GM23248 (cell line): ENCODE data around the gene MYEF2. TPM values are rescaled to one million over a fixed set of nuclear protein-coding genes. Genes with fewer than 3 reads are reported as not detected.

Experiments used
- DNase-seq: peaks from one replicate; pipeline ENCODE4 v3.0.0-alpha.2; 2015
- H2AFZ ChIP-seq: fragments of 200-600 bp; sonication (generic); 2 replicates; pipeline ENCODE4 v1.6.1; 2016; ENCODE audit warnings: antibody characterized with exemption
- H3F3A ChIP-seq: fragments of 200-600 bp; sonication (generic); 2 replicates; pipeline ENCODE4 v1.6.1; 2016; ENCODE audit warnings: mild to moderate bottlenecking, antibody characterized with exemption, mixed run types; ENCODE audit not compliant: insufficient read depth
- H3K27ac ChIP-seq: fragments of 200-600 bp; sonication (generic); 2 replicates; pipeline ENCODE4 v1.5.1; 2016; ENCODE audit warnings: mild to moderate bottlenecking
- H3K27me3 ChIP-seq: fragments of 200-600 bp; sonication (generic); replicated peaks from 2 replicates; pipeline ENCODE4 v1.6.1; 2016; ENCODE audit warnings: mild to moderate bottlenecking; ENCODE audit not compliant: insufficient read depth
- H3K36me3 ChIP-seq: fragments of 200-600 bp; sonication (generic); 2 replicates; pipeline ENCODE4 v1.6.1; 2016; ENCODE audit warnings: low read depth, mild to moderate bottlenecking
- H3K4me1 ChIP-seq: fragments of 200-600 bp; sonication (generic); 2 replicates; pipeline ENCODE4 v1.6.1; 2016; ENCODE audit warnings: mild to moderate bottlenecking; ENCODE audit not compliant: insufficient read depth
- H3K4me2 ChIP-seq: fragments of 200-600 bp; sonication (generic); one replicate; pipeline ENCODE4 v1.6.1; 2016; ENCODE audit warnings: mild to moderate bottlenecking; ENCODE audit not compliant: unreplicated experiment
- H3K4me3 ChIP-seq: fragments of 200-600 bp; sonication (generic); 2 replicates; pipeline ENCODE4 v1.5.1; 2016; ENCODE audit warnings: mild to moderate bottlenecking
- H3K79me2 ChIP-seq: fragments of 200-600 bp; sonication (generic); 2 replicates; pipeline ENCODE4 v1.6.1; 2016; ENCODE audit warnings: mild to moderate bottlenecking; ENCODE audit not compliant: insufficient read depth
- H3K9ac ChIP-seq: fragments of 200-600 bp; sonication (generic); 2 replicates; pipeline ENCODE4 v1.6.1; 2016; ENCODE audit warnings: mild to moderate bottlenecking
- H3K9me2 ChIP-seq: fragments of 200-600 bp; sonication (generic); 2 replicates; pipeline ENCODE4 v1.6.1; 2016; ENCODE audit warnings: mixed run types, mild to moderate bottlenecking, moderate library complexity; ENCODE audit not compliant: insufficient read depth
- H3K9me3 ChIP-seq: fragments of 200-600 bp; sonication (generic); one replicate; pipeline ENCODE4 v1.6.1; 2017; ENCODE audit warnings: low read depth
- H4K20me1 ChIP-seq: fragments of 200-600 bp; sonication (generic); 2 replicates; pipeline ENCODE4 v1.6.0; 2016; ENCODE audit not compliant: insufficient read depth
- EZH2 ChIP-seq: fragments of 200-600 bp; sonication (generic); IDR thresholded peaks from 2 replicates; pipeline ENCODE4 v1.6.1; 2018; ENCODE audit warnings: antibody characterized with exemption, mild to moderate bottlenecking; ENCODE audit not compliant: insufficient read depth, poor library complexity, severe bottlenecking
- EZH2phosphoT487 ChIP-seq: fragments of 200-600 bp; sonication (generic); IDR thresholded peaks from 2 replicates; pipeline ENCODE4 v1.6.1; 2018; ENCODE audit warnings: antibody characterized with exemption, moderate library complexity, mild to moderate bottlenecking, low read depth; ENCODE audit not compliant: insufficient read depth
- WGBS, 2 experiments: methylation state at CpG; one replicate each; pipeline ENCODE4 v1.1.6; 2015 to 2017; ENCODE audit warnings: low lambda C conversion rate in 2 of 2, low coverage in 1 of 2; ENCODE audit errors: missing lambda C conversion rate in 2 of 2; 5-methylcytosine and 5-hydroxymethylcytosine counted together
- in situ Hi-C: fragments of 300-500 bp; cut with MboI; formaldehyde crosslinking; loops from 2 replicates; pipeline ENCODE4 v1.15.0; 2020
- polyA plus RNA-seq: library from polyadenylated mRNA; unstranded; fragments of >200 nt; fragmentation: Nextera tagmentation; extraction: Ambion mirVana; gene quantifications from 2 replicates; pipeline ENCODE4 v1.2.1, GENCODE V29; 2016
- total RNA-seq: library from RNA; depleted of rRNA; stranded (reverse); fragments of >200 nt; shearing (Covaris generic); gene quantifications from 2 replicates; pipeline ENCODE4 v1.2.3, GENCODE V29; 2014

Gene MYEF2
- total and polyA plus RNA-seq, 2 experiments from 2014 or later: 1.7 to 1.8 TPM

DNA sequence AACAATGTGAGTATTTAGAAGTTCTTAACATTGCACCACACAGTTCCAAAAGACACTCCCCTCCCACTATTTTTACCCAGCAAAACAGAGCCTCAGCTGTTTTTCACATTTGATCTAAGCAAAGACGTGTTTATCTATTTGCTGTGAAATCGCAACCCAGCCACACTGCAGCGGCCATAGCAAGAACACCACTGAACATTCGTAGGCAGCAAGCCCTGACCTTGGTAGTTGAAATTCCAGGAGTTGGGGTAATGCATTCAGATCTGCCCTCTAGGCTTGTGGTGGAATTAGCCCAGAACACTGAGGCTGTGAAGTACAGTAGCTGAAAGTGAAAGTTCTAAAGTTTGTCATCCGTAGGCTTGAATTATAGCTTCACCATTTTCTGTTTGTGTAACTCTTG lies 74.4 kb downstream of the MYEF2 start:
- H3K9ac ChIP-seq: no peak overlapping the region
- in situ Hi-C loops: no loop called here
- H3K27me3 ChIP-seq: peaks cover 34% of the 10 kb centered on the region
- no peaks in the 10 kb centered on the region for H3K36me3 ChIP-seq
- no peak for DNase-seq
- H4K20me1 ChIP-seq: no peaks in the 10 kb centered on the region
- H3K4me3 ChIP-seq: no peak overlapping the region
- H3K9me2 ChIP-seq: no peaks in the 10 kb centered on the region
- H3K27ac ChIP-seq: no peak overlapping the region
- H3K4me2 ChIP-seq: no peak overlapping the region
- no peaks in the 10 kb centered on the region for H3K4me1 ChIP-seq
- TF ChIP-seq EZH2phosphoT487 (no peak), EZH2 (no peak)
- no peaks in the 10 kb centered on the region for H3K9me3 ChIP-seq
- WGBS, 2 experiments: 70 to 71% methylated on average over 5 of the region's 5 CpGs
- H3K79me2 ChIP-seq: no peaks in the 10 kb centered on the region
- no peak overlapping the region for H2AFZ ChIP-seq
- no peaks in the 10 kb centered on the region for H3F3A ChIP-seq

DNA sequence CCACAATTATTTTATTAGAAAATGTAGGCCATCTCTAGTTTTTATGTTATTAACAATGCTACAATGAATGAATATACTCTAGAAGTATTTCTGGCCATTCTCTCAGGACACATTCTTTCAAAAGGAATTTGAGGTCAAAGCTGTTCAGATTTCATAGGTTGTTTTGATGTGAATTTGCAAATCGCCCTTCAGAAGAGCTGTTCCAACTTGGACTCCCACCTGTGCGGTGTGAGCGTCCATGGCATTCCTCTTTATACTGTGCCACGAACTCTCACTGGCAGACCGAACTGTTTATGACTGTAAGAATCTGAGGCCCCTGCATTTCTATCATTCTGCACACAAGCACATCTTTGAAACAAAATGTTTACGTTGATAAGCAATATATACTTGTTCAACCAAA lies 75.9 kb downstream of the MYEF2 start:
- 53 to 65% methylated on average over 6 of the region's 6 CpGs for WGBS, 2 experiments
- Histone ChIP-seq H4K20me1 (no peaks in the 10 kb centered on the region), H3K9me3 (no peaks in the 10 kb centered on the region), H3K27me3 (peaks cover 38% of the 10 kb centered on the region; the same call in 1 of the 2 replicates), H3K9me2 (no peaks in the 10 kb centered on the region), H3F3A (no peaks in the 10 kb centered on the region), H3K4me3 (no peak overlapping the region), H3K27ac (no peak overlapping the region), H3K9ac (no peak overlapping the region), H3K4me1 (no peaks in the 10 kb centered on the region; the same call in 1 of the 2 replicates), H2AFZ (no peak overlapping the region), H3K79me2 (no peaks in the 10 kb centered on the region), H3K36me3 (no peaks in the 10 kb centered on the region), H3K4me2 (no peak overlapping the region)
- no peak for DNase-seq
- in situ Hi-C loops: no loop called here
- TF ChIP-seq EZH2 (no peak), EZH2phosphoT487 (no peak)

DNA sequence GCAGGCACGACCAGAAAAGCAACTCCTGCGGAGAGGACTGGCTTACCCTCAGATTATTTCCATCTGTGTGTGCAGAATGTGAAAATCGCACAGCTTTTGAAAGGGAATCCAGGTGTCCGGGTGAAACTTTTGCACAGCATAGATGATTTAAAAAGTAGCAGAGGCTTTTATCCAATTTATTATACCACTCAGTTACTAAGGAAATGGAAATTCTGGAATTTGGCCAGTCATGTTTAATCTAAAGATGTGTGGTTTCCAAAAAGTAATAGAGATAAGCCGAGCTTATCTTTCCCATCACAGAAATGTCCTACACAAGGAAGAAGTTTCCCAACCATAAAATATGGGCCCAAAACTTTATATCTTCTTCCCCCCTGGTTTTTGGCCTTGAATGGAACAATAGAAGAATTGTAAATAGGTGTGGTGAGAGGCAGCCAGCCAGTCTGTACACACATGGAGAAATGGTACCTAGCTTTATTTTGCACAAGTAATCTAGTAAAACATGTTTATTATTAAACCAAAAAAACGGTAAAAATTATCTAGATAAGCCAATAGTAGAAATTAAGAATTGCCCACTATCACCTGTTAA lies 76.6 kb downstream of the MYEF2 start:
- H3K4me3 ChIP-seq: no peak overlapping the region
- H3K27me3 ChIP-seq: peaks cover 31% of the 10 kb centered on the region; the same call in 1 of the 2 replicates
- no peaks in the 10 kb centered on the region for H4K20me1 ChIP-seq
- in situ Hi-C loops: no loop called here
- no peaks in the 10 kb centered on the region for H3K9me3 ChIP-seq
- H3K9me2 ChIP-seq: no peaks in the 10 kb centered on the region
- no peak overlapping the region for H3K27ac ChIP-seq
- no peaks in the 10 kb centered on the region; the same call in 1 of the 2 replicates for H3K4me1 ChIP-seq
- no peak overlapping the region for H3K4me2 ChIP-seq
- H3K79me2 ChIP-seq: no peaks in the 10 kb centered on the region
- TF ChIP-seq EZH2phosphoT487: no peak
- TF ChIP-seq EZH2: no peak
- 16% methylated on average over 6 of the region's 6 CpGs for WGBS, 2 experiments
- DNase-seq: no peak
- no peak overlapping the region for H3K9ac ChIP-seq
- H2AFZ ChIP-seq: no peak overlapping the region
- no peaks in the 10 kb centered on the region for H3F3A ChIP-seq
- no peaks in the 10 kb centered on the region for H3K36me3 ChIP-seq

DNA sequence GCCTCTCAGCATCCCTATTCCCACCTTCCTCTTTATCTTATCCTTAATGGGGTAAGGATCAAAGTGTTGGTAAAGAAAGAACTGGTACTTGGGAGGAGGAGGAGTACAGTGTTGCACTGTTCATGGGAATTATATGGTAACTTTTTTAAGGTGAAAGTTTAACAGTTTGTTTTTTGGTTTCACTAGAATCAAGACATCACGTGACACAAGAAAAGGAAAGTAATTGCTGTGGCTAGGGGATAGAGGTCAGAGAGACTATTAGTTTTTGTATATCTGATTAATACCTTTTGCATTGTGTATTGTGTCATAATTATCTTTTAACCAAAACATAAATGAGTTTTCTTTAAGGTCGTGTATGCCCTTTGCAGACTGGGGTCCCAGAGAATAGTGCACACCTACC lies 80.8 kb downstream of the MYEF2 start:
- Histone ChIP-seq H3K4me3 (no peak overlapping the region), H3K27ac (no peak overlapping the region), H3K9me2 (no peaks in the 10 kb centered on the region), H4K20me1 (no peaks in the 10 kb centered on the region), H3K4me2 (no peak overlapping the region), H2AFZ (no peak overlapping the region), H3K4me1 (no peaks in the 10 kb centered on the region; the same call in 1 of the 2 replicates), H3K36me3 (no peaks in the 10 kb centered on the region), H3K79me2 (no peaks in the 10 kb centered on the region), H3K9ac (no peak overlapping the region), H3F3A (no peaks in the 10 kb centered on the region), H3K9me3 (no peaks in the 10 kb centered on the region), H3K27me3 (peaks cover 14% of the 10 kb centered on the region; the same call in 1 of the 2 replicates)
- TF ChIP-seq EZH2phosphoT487 (no peak), EZH2 (no peak)
- WGBS, 2 experiments: 70 to 73% methylated on average over 2 of the region's 2 CpGs
- in situ Hi-C loops: no loop called here
- DNase-seq: no peak
